GM18526 (cell line): ENCODE results near the gene AOPEP.

Experiments used
- POLR2A ChIP-seq: IDR thresholded peaks from 3 replicates; pipeline ENCODE4 v1.6.1; 2011; ENCODE audit not compliant: insufficient read length; ENCODE audit errors: extremely low read depth

The AOPEP gene

DNA sequence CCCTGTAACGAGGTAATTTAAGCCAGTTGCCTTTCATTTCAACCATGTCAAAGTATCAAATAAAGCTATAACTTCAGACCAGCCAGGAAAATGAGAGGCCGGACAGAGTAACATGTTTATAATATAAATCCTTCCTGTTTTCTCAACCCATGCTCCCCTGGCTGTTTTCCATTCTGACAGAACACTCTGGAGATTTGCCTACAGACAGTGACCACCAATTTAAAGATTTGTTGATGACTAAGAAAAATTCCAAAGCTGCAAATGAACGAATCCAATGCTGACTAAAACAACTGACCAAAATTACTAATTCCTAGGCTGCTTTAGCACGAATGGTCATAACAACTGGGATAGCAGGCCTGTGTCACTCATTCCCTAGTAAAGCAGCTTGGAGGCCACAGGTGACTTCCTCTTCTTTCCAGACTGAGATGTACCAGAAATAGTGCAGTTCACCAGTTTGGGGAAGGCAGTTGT lies 141.4 kb downstream of the AOPEP start:
- TF ChIP-seq POLR2A: no peak

DNA sequence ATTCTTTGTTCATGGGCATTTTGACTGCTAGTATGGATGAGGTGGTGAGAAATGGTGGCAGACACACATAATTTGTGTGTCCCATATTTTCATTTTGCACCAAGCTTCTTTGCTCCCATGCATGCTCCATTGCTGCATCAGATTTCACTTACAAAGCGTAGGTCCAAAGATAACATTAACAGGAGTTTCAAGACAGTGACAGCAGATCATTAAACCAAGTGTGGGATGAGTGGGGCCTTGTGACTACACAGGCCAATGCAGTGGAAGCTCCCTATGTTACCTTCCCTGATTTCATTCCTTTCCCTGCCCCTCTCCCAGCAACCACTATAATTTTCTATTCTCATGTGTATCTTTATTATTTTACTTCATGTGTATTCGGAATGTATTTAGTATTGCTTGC lies 142.0 kb downstream of the AOPEP start:
- no peak for TF ChIP-seq POLR2A

DNA sequence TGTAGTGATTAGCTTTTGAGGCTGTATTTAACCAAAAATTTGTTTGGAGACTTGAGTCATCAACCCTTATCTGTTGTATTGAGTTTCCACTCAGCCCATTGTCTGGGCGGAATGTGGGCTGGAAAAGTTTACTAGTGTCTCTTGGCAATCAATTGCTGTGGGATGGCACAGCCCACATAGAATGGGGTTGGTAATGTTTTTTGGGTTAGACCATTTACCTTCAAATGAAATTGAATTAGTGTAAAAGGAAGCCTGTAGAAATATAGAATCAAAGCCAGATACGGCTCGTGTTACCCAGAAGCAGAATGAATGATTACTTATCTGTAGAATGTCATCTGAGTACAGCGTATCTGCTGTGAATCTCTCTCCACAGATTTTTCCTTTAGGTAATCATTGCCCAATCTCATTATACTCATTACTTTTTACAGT lies 142.9 kb downstream of the AOPEP start:
- TF ChIP-seq POLR2A: no peak

DNA sequence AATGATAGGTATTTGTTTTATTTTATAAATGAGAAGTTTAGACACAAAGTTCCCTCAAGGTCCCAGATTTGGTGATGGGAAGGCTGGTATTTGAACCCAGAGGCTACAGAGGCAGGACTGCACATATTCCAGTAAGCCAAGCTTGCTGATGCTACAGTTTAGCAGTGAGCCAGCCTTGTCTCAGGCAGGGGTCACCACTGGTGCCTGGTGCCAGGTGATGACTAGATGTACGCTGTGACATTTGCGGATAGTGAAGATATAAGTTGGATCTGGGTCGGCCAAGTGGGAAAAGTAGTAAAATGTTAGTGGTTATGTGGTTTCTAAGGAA lies 143.9 kb downstream of the AOPEP start:
- no peak for TF ChIP-seq POLR2A

DNA sequence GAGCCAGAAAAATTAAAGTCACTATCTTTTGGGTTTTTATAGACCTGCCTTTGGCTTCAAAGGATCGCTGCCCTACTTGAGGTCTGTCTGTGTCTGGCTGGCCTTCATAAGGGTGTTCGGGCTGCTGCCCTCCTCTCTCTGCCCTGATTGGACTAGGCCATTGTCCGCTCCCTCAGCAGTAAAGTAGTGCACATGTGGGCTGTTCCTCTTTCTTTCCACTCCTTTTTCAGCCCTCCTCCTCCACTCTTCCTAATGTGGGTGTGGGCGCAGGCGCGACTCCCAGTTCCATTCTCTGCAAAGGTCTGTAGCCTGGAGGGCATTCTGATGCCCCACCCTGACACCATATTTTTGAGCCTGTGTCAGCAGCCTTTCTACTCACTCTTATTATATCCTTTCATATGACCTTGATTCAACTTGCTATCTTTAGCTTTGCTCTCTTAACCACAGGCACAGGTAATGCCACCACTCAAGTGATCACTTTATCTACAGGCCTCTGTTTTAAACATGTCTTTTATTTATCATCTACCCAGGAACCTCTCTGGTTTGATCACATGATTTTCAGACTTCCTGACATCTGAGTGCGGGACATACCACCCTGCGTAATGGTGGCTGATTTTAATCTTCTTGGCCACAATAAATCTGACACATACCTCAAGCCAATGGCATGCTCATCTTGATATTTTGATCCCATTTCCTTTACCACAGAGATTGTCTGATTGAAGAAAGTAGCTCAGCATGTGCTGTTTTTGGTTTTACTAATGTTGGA lies 144.5 kb downstream of the AOPEP start:
- TF ChIP-seq POLR2A: no peak

DNA sequence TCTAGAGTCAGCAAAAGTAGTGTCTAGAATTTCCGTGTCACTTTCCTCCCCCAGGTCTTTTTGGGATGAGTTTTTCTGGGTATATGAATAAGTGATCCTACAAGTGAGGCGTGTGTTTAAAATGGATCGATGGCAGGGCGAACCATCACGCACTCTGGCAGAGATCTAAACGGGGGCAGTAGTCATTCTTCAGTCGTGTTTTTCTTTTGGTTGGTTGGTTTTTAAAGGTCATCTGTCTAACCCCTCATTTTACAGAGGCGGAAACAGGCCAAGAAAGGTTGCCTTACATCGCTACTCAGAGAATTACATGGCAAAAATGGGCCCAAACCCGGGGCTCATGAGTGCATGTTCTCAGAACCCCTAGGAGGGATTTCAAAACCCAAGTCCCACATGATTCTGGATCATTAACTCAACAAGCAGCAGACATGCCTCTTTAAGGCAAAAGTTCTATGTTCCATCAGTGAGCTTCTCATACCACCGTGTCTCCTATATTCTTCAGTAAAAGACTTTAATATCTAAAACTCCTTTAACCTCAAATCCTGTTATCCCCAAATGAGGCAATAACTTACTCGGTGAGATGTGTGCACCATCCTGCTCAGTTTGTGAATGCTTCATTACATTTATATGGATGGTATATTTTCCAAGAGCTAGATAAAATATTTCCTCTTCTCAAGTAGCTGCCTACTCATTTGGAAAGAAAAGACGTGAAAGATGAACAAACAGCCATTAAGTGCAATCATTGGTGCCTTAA lies 145.8 kb downstream of the AOPEP start:
- no peak for TF ChIP-seq POLR2A

DNA sequence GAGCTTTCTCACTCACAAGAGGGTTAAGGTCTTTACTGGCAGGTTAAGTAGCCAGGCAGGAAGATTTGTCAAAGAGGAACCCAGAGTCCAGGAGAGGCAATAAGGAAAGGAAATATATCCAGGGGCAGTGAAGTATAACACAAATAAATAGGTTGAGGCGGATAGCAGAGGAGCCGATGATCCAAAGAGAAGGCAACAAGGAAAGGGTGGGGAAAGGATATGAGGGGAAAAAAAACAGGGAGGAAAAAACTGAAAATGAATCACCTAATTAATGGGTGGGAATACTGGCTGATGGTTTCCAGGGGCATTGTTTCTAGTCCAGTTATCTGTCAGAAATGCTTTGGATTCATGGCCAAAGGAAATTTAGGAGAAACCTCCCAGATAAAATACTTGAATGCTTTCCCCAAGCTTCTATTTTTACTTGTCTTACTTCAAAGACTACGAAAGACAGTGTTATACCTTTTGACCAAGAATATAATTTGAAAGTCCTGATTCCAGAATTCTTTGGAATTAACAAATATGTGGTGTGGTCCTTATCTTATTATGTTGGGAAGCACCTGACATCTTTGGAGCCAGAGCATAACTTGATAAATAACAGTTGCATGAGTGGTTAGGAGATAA lies 146.5 kb downstream of the AOPEP start:
- no peak for TF ChIP-seq POLR2A

DNA sequence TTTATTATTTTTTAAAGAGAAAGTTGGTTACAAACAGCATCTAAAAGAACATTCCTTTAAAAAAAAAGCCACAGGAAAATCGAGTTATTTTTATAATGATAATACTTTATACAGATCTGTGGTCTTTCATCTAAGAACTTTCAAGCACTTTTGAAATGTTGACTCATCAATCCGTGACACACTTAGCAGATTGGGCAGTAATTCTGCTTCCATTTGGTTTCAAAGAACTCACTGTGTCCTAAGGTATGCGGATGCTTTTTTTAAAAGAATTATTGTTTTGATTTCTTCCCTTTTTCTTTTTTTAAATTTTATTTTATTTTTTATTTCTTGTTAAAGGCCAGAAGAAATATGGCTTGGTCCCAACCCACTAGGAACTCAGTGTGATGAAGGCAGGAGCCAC lies 147.8 kb downstream of the AOPEP start:
- no peak for TF ChIP-seq POLR2A

DNA sequence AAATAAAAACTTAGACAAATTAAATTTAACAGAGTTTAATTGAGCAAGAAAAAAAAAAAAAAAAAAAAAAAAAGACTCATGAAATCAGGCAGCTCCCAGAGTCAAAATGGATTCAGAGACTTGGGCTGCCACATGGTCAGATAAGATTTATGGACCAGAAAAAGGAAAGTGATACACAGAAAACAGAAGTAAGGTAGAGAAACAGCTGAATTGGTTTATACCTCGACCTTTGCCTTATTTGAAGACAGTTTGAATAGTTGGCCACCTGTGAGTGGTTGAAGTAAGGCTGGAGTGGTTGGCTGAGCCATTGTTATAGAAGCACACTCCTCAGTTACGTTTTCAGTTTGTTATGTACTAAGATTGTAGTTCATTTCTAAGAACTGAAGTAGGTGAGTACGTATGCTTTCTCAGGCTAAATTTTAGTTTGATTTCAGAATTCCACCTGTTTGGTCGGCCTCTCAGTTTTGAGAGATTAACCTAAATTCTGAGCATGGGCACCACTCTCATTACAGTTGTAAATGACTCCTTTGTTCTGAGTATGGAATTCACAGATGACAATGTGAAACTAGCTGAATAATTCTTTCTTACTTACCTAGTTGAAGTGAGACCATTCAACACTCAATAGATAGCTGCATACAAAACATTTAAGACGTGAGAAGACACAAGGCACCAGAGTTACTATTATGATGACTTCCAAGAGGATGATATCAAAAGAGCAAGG lies 149.0 kb downstream of the AOPEP start:
- TF ChIP-seq POLR2A: no peak

DNA sequence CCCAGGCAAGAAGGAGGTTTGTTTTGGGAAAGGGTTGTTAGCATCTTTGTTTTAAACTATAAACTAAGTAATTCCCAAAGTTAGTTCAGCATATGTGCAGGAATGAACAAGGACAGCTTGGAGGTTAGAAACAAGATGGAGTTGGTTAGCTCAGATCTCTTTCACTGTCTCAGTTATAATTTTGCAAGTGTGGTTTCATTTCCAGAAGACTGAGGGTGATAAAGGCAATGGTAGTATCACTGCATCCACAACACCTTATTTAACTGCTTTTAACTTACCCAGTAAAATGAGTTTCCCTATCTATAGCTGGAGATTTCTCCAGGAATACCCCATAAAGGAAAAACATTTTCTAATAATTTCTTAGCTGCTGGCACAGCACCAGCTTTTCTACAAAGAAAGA lies 152.7 kb downstream of the AOPEP start:
- TF ChIP-seq POLR2A: no peak

DNA sequence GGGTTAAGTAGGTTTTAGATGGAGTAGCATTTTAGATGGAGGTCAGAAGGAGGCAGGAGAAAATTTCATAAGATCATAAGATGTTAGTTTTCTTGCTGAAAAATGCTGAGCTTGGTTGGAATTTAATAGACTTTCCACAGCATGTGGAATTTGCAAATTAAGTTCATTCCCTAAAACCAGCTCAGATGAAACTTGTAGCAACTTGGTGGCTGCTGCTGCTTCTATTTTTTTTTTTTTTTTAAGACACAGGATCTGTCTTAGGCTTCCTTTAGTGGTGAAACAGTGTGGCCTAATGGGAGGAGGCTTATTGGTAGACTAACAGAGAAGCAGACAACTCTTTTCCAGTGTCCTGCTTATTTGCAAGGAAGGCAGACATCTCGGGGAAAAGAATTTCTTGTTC lies 154.5 kb downstream of the AOPEP start:
- TF ChIP-seq POLR2A: no peak

DNA sequence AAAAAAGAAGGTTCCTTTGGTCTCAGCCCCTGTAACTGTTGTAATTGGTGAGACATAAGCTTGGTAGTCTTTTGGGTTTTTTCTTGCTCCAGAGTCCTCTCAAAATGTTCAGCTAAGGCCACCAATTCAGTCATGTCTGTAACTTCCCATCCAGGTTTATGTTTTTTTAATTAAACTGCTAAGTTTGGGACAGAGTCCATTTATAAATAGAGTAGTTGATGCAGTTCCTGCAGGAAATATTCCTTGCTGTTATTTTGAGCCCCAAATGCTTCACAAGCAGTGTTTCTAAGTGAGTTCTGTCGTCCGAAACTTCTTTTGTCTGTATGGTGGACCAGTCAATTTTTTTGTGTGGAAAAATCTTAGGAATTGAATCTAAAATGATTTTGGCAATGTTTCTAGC lies 155.0 kb downstream of the AOPEP start:
- TF ChIP-seq POLR2A: no peak

DNA sequence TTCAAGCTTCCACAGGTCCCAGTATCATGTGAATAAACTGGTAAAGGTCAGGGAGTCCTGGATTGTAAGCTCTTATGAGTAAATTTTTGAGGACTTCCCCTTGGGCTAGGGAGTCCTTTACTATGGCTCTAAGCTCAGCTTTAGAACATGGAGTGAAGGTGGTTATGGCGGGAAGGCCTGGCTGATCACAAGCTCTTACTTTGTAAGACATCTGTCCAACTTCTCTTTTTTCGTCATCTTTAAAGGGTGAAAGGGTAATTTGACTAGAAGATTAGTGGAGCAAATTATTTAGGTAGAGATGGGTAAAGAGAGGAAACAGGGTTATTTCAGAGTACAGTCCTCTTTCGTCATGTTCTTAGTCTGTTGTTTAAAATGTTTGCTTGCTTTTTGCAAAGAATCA lies 155.4 kb downstream of the AOPEP start:
- no peak for TF ChIP-seq POLR2A

DNA sequence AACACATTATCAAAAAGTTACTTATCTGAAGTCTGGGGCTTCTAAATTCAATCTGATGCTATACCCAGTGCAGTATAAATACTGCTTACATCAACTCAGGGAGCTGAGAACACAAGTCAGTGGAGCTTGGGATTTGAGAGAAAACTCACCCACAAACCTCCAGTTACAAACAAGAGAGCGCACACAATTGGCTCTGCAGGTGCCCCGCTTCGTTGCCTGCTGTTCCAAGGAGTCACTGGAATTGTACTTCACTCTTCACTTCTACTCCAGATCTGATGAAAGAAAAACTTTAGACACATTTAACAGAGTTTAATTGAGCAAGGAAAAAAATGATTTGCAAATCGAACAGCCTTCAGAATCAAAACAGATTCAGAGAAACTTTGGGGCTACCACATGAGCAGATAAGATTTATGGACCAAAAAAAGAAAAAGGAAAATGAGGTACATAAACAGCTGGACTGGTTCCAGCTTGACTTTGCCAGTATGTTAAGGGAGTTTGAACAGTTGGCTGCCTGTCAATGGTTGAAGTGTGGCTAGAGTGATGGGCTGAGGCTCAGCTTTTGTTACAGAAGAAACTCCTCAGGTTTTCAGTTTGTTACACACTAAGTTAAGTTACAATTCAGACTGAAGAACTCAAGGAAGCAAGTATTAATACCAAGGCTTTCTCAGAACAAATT lies 156.6 kb downstream of the AOPEP start:
- no peak for TF ChIP-seq POLR2A

DNA sequence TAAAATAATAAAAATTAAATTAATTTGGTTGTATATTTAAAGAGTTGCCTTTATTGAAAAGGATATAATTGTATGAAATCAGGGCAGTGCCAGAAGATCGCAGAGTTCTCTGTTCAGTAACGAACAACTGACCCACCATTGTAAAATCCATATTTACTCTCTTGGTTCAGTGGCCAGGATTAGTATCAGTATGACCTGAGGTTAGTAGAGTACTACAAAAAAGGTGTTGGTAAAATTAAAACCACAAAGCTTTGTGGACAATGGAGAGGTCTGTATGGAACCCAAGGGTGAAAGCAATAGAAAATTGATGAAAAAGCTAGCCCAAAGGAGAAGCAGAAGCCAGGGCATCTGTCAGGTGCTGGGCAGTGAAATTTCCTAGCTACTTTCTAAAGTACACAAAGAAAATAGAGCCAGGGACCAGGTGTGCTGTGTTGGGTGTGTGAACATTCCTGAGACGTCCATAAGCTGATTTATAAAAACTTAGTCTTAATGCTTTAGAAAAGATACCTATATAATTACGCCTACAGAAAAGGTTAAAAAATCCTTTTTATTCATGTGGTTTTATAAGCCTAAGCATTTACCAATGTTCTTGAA lies 159.5 kb downstream of the AOPEP start:
- no peak for TF ChIP-seq POLR2A
